Vagina (tissue), 2 donors: ENCODE data around the gene SUDS3. TPM values are rescaled to one million over a fixed set of nuclear protein-coding genes. Genes with fewer than 3 reads are reported as not detected.

Experiments
- DNase-seq, 2 donors: peaks; one replicate each; pipeline ENCODE4 v3.0.0-alpha.2; 2017; ENCODE audit errors: extremely low spot score in 2 of 2
- H3K27ac ChIP-seq: fragments of 200-600 bp; sonication (generic); one replicate; pipeline ENCODE4 v1.5.1; 2019
- H3K27me3 ChIP-seq: fragments of 200-600 bp; sonication (generic); one replicate; pipeline ENCODE4 v1.5.1; 2019
- H3K36me3 ChIP-seq, 2 donors: fragments of 200-600 bp; sonication (generic); one replicate each; pipeline ENCODE4 v1.5.1; 2017 to 2019
- H3K4me1 ChIP-seq: fragments of 200-600 bp; sonication (generic); one replicate; pipeline ENCODE4 v1.5.1; 2019
- H3K4me3 ChIP-seq, 2 donors: fragments of 200-600 bp; sonication (generic); 1 replicate in 1 of 2; 2 replicates in 1 of 2; pipeline ENCODE4 v1.5.1; 2016 to 2019
- H3K9me3 ChIP-seq: fragments of 200-600 bp; sonication (generic); one replicate; pipeline ENCODE4 v1.5.1; 2019
- POLR2A ChIP-seq, 2 donors: fragments of 450-650 bp; IDR thresholded peaks; one replicate each; pipeline ENCODE4 v1.6.1; 2017; ENCODE audit warnings: antibody characterized with exemption in 2 of 2, mild to moderate bottlenecking in 2 of 2, moderate library complexity in 2 of 2
- POLR2AphosphoS5 ChIP-seq, 2 donors: sonication (generic); formaldehyde crosslinking; IDR thresholded peaks; one replicate each; pipeline ENCODE4 v1.9.0; 2017; ENCODE audit warnings: antibody characterized with exemption in 2 of 2, mild to moderate bottlenecking in 2 of 2, low read depth in 1 of 2; ENCODE audit not compliant: insufficient read depth in 1 of 2
- intact Hi-C: fragments of 100-400 bp; cut with DNase I; formaldehyde crosslinking; loops from one replicate; pipeline ENCODE4 v1.15.1; 2023
- total RNA-seq: library from RNA; depleted of rRNA; stranded (reverse); fragments of >200 nt; gene quantifications from one replicate; pipeline ENCODE4 v1.2.3, GENCODE V29; 2016
- TF ChIP-seq, protein P1 (sequence below), 3 experiments: fragments of 450-650 bp in 2 of 3; fragments of 200-600 bp in 1 of 3; sonication (generic) in 1 of 3; IDR thresholded peaks; one replicate each; pipeline ENCODE4 v1.5.1; 2017 to 2019; ENCODE audit warnings: antibody characterized with exemption in 3 of 3, mild to moderate bottlenecking in 2 of 3, moderate library complexity in 2 of 3

The SUDS3 gene
- total RNA-seq, 1 donor from 2014 or later: 26.3 TPM

- intact Hi-C loops: no loop called here
- DNase-seq: no peak
- no peak overlapping the region for H3K27ac ChIP-seq
- no peaks in the 10 kb centered on the region for H3K27me3 ChIP-seq
- no peaks in the 10 kb centered on the region for H3K36me3 ChIP-seq
- no peaks in the 10 kb centered on the region for H3K9me3 ChIP-seq
- H3K4me3 ChIP-seq: no peak overlapping the region
- TF ChIP-seq POLR2A (IDR thresholded peaks at IDR 0.05) (no peak), POLR2AphosphoS5 (IDR thresholded peaks at IDR 0.05; ENCODE audit: insufficient read depth in 1 of 2, low read depth in 1 of 2) (no peak)
- TF ChIP-seq, protein P1, sequence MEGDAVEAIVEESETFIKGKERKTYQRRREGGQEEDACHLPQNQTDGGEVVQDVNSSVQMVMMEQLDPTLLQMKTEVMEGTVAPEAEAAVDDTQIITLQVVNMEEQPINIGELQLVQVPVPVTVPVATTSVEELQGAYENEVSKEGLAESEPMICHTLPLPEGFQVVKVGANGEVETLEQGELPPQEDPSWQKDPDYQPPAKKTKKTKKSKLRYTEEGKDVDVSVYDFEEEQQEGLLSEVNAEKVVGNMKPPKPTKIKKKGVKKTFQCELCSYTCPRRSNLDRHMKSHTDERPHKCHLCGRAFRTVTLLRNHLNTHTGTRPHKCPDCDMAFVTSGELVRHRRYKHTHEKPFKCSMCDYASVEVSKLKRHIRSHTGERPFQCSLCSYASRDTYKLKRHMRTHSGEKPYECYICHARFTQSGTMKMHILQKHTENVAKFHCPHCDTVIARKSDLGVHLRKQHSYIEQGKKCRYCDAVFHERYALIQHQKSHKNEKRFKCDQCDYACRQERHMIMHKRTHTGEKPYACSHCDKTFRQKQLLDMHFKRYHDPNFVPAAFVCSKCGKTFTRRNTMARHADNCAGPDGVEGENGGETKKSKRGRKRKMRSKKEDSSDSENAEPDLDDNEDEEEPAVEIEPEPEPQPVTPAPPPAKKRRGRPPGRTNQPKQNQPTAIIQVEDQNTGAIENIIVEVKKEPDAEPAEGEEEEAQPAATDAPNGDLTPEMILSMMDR (IDR thresholded peaks at IDR 0.05): no peak
- H3K4me1 ChIP-seq: no peaks in the 10 kb centered on the region
These were observed 89.4 kb downstream of the SUDS3 start for GRCh38 chr12:118465706-118466105.

Other genes with a start within 250 kb of the SUDS3 start
- gene PEBP1, start 240.4 kb upstream of the SUDS3 start, total RNA-seq: 167 TPM
- gene TAOK3, start 3.6 kb upstream of the SUDS3 start, total RNA-seq: 41.0 TPM